ENCODE results near the gene PRKAG3. TPM values are rescaled to one million over a fixed set of nuclear protein-coding genes. Genes with fewer than 3 reads are reported as not detected.

PRKAG3 gene
- total and polyA plus RNA-seq, 9 of the 15 experiments (the other 6 are each of a cell fraction or from before 2014, with no cell fraction given), result not detected

- peak; percentile 74 for ATAC-seq
- 16% methylated on average over 8 of the region's 10 CpGs for WGBS (ENCODE audit: insufficient coverage, low coverage, missing lambda C conversion rate)
- Histone ChIP-seq H3K27me3 (ENCODE audit: control insufficient read depth in 2 of 2, insufficient read depth in 2 of 2, low read length in 2 of 2) (peaks cover under 1 to 3% of the 10 kb centered on the region in 2 experiments; a peak in 3 of 5 replicates), H3K79me2 (ENCODE audit: control insufficient read depth, insufficient read depth, low read length) (no peaks in the 10 kb centered on the region), H3K4me3 (no peak overlapping the region), H3K4me2 (ENCODE audit: insufficient read depth, low read length) (peak overlapping the region; percentile 7; the same call in 1 of the 2 replicates), H3K9ac (ENCODE audit: insufficient read depth in 1 of 2, low read depth in 2 of 2, low read length in 2 of 2) (no peak overlapping the region), H3K9me1 (ENCODE audit: control insufficient read depth, insufficient read depth, low read length) (no peaks in the 10 kb centered on the region), H4K20me1 (replicated peaks; ENCODE audit: control insufficient read depth, insufficient read depth, low read length) (no peaks in the 10 kb centered on the region), H3K4me1 (replicated peaks in 1 of 2; ENCODE audit: control insufficient read depth in 2 of 2, insufficient read depth in 2 of 2, low read length in 2 of 2) (no peaks in the 10 kb centered on the region; a peak in 2 of 5 replicates), H2AFZ (ENCODE audit: low read depth, low read length) (peak overlapping the region; percentile 33; the same call in 1 of the 2 replicates), H3K9me3 (replicated peaks; ENCODE audit: control insufficient read depth, insufficient read depth, low read depth, low read length) (0 out of 2 replicates have a peak, but pooled peaks cover 2% of the 10 kb centered on the region), H3K27ac (ENCODE audit: extremely low read depth, low read depth, low read length) (no peak overlapping the region), H3K36me3 (ENCODE audit: control insufficient read depth, insufficient read depth, low read length) (no peaks in the 10 kb centered on the region)
- ChIA-PET POLR2A (no interaction called here), CTCF (ENCODE audit: low intra/inter-chr PET ratio) (no interaction called here)
- intact Hi-C loops (cut with micrococcal nuclease), result no loop called here
- no peak for FAIRE-seq
- no peak for DNase-seq (ENCODE audit: extremely low read depth in 1 of 4, low spot score in 3 of 4)
- in situ Hi-C loops (cut with MboI), result no loop called here
- BruUV-seq (replicated peaks), result no TSS peak
- TF ChIP-seq SAFB (IDR thresholded peaks at IDR 0.05; ENCODE audit: borderline replicate concordance, low read depth, low read length) (no peak), ZBTB43 (CRISPR knock-in tag; IDR thresholded peaks at IDR 0.05) (no peak), HDGF (IDR thresholded peaks at IDR 0.05) (no peak), CHAMP1 (IDR thresholded peaks at IDR 0.05) (no peak), KAT2B (IDR thresholded peaks at IDR 0.05; ENCODE audit: low read depth, low read length) (no peak), JUN (IDR thresholded peaks at IDR 0.05; ENCODE audit: borderline replicate concordance, low read depth, low read length) (0 out of 2 replicates have a peak, but pooled peaks have one; percentile 15), JUN (CRISPR knock-in tag; IDR thresholded peaks at IDR 0.05; ENCODE audit: borderline replicate concordance) (no peak), ZNF668 (CRISPR knock-in tag; IDR thresholded peaks at IDR 0.05) (no peak), BCLAF1 (IDR thresholded peaks at IDR 0.05; ENCODE audit: borderline replicate concordance in 1 of 2, control insufficient read depth in 1 of 2, low read depth in 2 of 2, low read length in 1 of 2) (no peak), ATF4 (CRISPR knock-in tag; IDR thresholded peaks at IDR 0.05) (peak; percentile 56; the same call in 1 of the 2 replicates), SMAD1 (IDR thresholded peaks at IDR 0.05; ENCODE audit: low read depth, low read length, partially characterized antibody) (no peak), ZNF23 (CRISPR knock-in tag; IDR thresholded peaks at IDR 0.05) (no peak)
Observed at GRCh38 chr2:218806346-218806978, 25.1 kb downstream of the PRKAG3 start.

All from K562 (cell line).